Activated effector memory CD4-positive, alpha-beta T cell treated with Interleukin-2 at 50 U/mL for 16 hours (primary cell): Measurements from ENCODE around the gene AAGAB.

Experiments
- DNase-seq: peaks from one replicate; pipeline ENCODE4 v3.0.0-alpha.2; 2020

AAGAB gene

DNA sequence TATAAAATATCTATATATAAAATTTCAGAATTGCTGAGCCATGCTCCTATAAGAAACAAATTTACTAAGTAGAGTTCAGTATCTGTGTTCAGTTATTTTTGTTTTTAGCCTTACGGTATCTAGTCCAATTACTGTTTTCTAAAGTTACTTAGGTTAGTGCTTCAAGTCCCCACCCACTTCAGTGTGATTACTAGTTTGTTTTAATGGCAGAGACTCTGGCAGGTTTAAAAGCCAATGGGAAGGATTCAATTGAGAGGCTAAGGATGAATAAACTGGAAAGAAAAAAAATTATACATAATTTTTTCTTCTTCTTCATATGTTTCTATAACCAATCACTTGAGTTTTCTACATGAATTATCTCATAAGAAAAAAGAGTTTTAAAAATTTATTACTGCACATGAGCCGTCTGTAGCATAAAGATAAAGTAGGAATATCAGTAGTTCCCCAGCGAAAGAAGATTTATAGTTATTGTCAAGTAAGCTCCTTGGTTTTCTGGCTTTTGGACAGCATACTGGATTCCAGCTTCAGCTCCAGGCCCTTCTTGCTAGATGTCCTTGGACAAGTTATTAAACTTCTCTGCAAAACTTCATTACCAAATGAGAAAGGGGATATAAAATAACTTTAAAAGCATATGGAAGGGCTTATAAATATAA, 46.8 kb downstream of the AAGAB start:
- DNase-seq: no peak

DNA sequence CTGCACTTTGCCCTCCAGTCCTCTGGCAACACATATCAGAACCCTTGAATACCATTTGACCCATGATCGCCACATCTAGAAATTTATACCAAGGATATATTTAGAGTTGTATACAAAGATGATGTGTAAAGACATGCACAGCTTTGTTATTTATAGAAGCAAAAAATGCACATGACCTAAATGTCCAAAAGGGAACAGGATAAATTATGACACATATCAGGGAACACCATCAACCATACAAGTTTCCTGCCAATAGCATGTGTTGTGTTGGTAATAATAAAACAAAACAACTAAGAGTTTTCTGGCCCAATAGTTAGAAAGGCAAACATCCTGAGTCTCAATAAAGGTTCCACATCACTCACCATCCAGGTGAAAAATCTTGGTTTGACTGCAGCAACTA, 51.5 kb downstream of the AAGAB start:
- DNase-seq: no peak

DNA sequence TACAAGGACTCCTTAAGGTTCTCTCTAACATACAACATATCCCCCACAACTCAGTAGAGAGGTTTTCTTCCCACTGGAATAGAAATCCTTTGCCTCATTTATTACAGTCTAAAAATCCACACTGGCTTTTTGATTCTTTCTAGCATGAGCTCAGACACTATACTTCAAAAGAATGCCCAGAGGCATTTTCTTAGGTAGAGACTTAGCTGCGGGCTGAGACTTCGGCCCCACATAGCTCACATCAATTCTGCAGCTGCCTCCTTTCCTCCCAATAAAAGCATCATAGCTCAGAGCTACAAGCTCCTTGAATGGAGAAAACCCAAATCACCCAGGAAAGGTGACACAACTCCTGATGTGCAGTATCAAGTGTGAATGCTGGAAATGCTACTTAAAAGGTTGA, 52.4 kb downstream of the AAGAB start:
- no peak for DNase-seq

DNA sequence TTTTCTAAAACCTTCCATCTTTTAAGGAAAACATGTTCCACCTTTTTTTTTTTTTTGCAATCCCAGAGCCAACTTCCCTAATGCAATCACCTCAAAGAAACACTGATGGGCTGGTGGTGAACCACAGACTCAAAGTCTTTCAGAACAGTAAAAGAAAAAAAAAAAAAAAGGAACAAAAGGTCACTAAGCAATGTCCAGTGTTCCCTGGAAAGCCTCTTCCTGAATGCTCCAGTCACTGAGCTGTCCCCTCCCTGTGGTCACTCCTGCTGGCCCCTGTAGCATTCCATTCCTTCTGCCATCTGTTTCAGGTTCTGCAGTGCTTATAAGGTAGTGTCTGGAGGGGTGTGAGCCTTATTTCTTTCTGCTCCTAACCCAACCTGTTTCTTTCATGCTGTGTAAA, 53.3 kb downstream of the AAGAB start:
- no peak for DNase-seq

DNA sequence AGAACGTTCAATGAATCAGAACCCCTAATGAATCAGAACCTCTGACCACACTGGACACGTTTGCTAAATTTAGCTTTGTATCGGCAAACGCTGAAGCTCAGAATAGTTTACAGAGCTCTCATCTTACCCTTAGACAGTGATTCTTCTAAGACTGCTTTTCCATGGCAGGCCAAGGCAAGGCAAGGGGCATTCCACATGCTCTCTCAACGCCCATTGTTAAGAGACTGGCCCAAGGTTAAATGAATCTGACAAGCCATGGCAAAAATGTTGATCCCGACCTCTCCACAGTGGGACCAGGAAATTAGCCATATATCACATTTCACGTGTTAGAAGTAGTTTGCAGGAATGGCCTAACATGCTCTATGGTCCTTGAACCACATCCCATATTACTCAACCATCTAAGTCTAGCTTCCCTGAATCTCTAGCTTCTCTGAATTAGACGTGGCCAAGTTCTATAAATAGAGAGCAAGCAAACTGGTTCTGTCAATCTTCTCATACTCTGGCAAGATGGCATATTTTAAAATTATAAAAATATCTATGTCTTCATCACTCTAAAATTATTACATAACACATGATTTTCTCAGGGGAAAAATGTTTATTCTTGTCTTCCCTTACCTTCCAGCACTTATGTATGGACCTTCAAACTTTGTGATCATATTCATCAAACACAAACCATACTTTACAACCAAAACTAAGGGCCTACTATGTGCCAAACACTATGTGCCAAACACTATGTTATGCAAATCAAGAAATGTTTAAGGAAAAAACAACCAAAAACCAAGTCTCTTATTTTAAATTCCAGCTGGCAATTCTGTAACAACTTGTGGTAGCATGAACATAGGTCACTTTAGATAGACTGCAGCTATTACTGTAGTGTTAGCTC, 54.3 kb downstream of the AAGAB start:
- no peak for DNase-seq

DNA sequence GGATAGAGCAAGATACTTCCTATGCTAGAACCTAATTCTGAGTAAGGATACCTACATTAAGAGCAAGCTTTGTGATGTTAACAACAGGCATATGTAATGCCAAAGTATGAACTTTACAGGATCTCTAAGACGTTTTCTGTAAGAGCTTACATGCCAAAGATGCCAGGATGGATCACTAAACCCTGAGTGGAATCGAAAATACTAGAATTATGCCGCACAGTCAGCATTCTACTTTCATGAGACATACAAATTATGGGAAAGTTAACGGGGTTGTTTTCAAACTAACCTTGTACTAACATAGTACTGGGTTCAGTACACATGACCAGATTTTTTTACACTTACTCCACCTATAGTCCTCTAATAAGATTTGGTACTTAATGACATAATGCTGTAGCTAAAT, 55.1 kb downstream of the AAGAB start:
- DNase-seq: no peak

DNA sequence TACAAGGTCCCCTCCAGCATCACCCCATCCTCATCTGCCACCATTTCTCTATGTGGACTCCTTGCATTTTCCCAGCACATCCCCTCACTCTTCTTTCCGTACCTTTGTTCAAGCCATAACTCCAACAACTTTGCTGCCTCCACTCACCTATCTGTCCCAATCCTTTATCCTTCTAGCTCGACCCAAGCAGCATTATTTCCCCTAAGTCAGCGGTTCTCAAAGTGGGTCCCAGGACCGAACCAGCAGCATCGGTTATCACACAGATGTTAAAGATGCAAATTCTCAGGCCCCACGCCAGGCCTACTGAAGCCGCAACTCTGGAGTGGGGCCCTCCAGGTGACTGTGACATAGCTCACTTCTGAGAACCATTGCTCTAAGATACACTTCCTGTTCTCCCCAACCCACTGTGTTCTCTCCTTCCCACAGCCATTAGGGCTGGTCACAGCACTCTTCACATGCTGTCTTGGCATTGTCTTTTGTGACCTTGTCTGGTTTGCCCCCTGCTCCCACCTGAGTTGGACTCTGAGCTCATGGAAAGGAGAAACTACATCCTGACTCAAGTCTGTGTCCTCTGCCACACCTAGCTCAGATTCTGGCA, 56.2 kb downstream of the AAGAB start:
- DNase-seq: no peak

DNA sequence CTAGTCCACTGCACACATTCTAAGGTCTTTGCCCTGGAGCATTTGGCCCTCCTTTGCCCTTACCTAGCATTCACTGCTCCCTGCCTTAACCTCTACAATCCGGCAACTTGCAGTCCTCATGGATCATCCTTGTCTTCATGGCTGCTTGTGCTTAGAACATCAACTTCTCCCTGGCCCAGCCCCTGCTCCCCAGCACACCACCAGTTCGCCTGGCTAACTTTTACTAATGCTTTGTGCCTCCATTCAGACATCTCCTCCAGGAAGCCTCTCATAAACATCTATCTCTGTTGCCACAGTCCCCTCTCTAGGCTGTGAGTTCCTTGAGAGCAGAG, 57.1 kb downstream of the AAGAB start:
- DNase-seq: no peak

DNA sequence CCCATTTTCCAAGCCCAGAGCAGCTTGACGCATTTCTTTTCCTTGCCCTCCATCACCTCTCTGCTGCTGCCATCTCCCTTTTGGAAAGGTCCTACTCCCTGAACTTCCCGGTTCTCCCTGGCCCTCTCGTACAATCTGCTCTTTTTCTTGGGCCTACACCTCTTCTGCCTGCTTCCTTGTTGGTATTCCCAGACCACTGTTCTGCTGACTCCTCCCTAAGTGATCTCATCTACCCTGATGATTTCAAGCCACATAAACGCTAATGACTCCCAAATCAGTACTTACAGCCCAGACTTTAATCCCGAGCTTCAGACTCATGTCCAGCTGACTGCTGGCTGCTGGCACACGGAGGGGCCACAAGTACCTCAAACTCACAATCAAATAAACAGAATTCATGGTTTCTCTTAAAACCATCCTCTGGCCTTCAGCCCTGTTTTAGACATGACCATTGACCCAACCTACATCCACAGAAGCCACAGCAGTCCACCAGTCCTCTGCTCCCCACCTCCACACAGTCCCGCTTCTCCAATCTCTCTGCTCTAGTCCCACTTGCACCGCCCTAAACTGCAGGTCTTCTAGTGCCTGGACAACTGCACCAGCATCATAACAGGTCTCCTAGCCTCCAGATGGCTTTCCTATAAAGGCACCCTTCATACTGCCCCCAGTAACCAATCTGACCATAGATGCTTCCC, 57.6 kb downstream of the AAGAB start:
- DNase-seq: no peak

DNA sequence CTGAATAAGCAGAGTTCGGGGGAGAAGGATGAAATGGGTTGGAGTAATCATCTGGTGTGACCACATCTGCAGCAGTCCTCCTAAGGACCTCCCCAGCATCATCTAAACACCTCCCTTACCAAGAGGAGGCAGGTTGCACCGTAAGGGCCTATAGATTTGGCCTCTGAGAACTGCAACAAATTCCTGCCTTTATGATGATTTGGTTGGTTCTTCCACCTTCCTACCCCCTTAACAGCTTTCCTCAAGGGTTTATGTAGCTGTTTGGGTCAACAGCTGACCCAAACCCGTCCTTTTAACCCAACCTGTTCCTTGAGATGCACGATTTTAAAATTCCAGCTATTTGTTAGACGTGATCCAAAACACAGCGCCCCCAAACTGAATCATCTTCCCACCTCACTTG, 58.2 kb downstream of the AAGAB start:
- DNase-seq: no peak

DNA sequence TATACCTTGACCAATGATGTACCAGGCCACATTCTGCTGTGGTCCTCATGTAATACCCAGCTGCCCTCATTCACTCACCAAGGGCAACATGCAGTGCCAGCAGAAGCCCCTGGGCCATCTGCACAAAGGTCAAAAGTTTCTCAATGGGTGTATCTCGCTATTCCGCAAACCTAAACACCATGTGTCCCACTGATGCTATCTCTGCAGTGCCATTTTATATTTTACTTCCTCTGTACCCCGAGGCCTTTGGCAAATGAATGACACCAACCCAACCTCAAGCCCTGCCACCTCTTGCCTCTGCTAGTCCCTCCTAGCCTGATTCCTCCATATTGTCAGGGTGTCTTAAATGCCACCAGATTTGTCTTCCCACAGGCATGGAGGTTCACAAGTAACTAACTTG, 59.2 kb downstream of the AAGAB start:
- DNase-seq: no peak

DNA sequence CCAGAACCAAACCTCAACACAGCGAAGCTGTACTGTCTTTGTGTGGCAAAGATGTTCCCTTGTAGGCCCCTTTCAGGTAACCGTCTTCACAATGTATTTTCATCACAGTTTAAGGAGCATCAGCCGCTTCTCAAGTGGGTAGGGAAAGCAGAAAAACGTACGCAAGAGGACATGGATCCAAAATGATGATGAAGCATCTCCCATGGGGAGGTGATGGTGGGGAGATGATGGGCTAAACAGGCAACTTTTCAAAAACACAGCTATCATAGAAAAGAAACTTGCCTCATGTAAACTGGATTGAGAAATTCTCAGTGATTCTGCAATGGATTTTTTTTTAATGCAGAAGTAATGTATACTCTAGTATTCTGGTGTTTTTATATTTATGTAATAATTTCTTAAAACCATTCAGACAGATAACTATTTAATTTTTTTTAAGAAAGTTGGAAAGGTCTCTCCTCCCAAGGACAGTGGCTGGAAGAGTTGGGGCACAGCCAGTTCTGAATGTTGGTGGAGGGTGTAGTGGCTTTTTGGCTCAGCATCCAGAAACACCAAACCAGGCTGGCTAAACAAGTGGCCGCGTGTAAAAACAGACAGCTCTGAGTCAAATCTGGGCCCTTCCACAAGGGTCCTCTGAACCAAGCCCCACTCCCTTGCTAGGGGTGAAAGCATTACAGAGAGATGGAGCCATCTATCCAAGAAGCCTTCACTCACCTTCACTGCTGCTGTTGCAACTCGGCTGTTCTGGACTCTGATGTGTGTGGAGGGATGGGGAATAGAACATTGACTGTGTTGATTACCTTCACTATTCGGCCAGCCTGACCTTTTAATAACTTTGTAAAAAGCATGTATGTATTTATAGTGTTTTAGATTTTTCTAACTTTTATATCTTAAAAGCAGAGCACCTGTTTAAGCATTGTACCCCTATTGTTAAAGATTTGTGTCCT, 60.0 kb downstream of the AAGAB start:
- no peak for DNase-seq

DNA sequence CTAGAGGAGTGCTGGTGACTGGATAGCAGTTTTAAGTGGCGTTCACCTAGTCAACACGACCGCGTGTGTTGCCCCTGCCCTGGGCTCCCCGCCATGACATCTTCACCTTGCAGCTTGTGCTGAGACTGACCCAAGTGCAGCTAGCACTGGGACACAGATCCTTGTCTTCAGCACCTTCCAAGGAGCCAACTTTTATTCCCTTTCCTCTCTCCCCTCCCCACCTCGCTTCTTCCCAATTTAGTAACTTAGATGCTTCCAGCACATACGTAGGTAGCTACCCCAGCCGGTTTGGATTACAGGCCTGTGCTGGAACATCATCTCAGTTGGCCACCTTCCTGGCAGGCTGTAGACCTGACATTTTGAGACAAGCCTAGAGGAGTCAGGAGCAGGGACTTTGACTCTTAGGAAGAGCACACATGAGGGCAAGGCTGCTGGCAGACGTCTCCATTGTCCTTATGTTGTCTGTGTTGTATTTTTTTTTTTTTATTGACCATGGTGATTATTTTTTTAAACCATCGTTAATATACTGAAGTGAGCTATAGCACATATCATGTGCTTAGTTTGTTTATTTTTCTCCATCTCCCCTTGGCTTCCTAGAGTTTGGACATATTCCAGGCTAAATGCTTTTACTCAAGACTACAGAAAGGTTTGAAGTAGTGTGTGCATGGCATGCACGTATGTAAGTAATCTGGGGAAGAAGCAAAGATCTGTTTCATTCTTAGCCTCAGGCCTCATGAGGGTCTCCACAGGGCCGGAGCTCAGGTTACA, 61.1 kb downstream of the AAGAB start:
- no peak for DNase-seq

DNA sequence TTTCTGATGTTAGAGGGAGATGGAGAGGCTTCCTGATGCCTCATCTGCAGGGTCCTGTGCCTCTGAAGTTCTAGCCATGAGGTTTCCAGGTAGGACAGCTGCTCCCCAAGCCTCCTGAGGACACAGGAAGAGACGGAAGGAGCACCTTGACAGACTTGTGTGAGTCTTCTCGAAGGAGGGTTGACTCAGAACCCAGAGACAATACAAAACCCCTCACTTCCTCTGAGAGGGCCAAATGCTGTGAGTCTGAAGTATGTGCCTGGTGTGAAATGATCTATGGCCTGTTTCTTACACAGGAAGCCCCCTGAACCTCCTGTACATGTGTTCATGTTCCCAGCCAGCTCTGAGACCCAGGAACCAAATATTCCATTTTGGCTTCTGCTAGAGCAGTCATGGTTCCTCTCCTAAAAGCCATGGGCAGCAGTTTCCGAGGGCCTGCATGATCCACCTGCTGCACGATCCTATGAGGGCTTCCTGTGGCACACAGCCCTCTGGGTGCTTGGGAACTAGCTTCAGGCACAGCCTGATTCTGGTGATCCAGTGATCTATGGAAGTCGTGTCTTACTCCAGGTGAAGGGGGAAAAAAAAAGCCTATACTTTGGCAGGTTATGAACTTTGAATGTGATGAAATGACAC, 62.2 kb downstream of the AAGAB start:
- no peak for DNase-seq

DNA sequence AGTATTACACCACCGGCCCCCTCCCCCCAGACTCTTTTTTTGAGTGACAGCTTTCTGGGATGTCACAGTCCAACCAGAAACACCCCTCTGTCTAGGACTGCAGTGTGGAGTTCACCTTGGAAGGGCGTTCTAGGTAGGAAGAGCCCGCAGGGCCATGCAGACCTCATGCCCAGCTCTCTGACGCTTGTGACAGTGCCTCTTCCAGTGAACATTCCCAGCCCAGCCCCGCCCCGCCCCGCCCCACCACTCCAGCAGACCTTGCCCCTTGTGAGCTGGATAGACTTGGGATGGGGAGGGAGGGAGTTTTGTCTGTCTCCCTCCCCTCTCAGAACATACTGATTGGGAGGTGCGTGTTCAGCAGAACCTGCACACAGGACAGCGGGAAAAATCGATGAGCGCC, 63.6 kb downstream of the AAGAB start:
- DNase-seq: no peak

DNA sequence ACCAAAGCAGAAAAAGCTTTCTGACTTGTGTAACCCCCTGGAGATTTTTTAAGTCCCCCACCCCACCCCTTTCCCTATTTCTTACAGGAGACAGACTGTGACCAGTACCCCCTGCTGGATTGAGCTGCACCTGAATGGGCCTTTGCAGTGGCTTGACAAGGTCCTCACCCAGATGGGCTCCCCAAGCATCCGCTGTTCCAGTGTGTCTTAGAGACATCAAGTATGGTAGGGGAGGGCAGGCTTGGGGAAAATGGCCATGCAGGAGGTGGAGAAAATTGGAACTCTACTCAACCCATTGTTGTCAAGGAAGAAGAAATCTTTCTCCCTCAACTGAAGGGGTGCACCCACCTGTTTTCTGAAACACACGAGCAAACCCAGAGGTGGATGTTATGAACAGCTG, 64.1 kb downstream of the AAGAB start:
- DNase-seq: no peak

DNA sequence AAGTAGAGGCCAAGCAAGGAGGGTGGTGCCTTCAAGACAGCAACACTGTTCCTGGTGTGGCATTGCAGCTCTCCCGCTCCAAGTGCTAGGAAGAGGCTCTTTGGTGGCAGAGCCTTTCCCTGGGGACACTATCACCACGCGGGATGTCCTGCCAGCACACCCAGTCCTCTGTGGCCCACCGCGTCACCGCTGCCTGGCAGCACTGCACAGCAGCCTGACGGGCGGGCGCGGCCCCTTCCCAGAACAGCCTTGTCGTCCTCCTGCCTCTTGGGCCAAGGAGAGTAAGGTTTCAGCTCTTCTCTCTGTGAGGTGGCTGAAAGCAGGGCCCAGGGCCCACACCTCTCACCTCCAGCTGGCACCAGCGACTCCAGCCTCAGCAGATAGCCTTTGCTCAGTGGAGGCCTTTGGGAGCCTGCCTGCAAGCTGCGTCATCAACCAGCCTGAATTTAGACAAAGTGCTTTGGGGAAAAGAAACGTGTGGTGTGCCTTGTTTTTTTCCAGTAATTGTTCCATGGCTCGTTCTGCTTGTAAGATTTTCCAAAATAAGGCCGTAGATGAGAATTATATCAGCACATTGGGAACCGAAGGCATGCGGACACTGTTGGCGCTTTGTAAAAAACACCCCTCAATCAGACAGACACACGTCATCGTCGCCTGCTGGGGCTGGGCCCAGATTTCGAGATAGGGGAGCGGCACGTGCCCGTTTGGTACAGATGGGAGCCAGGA, 65.0 kb downstream of the AAGAB start:
- no peak for DNase-seq

DNA sequence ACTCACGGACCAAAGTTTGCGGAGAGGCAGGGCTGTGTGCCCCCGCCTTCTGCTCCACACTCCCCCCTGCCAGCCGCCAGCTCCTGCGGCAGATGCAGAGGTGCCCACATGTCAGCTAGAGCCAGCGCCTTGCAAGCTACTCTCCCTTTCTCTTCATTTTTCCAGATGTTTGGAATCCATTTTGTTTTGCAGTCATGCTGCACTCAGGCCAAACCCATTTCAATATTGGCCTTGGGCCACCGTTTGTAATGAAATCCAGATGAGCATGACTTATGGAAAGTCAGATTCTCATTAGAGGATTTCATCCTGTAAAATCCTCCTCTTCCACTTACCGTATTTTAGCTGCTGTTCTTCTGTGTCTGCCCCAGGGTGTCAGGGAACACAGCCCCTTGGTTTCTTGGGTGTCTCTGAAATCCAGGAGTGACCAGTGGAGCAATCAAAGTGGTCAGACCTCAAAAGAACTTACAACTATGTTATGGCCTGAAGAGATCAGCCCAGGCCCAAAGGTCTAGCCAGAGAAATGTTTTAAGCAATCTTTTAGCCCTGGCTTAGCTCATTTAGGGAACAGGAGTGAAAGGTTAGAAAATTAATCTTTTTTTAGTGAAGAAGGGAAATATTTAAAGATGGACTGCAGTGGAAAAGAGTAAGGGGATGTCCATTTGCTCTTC, 65.8 kb downstream of the AAGAB start:
- no peak for DNase-seq

DNA sequence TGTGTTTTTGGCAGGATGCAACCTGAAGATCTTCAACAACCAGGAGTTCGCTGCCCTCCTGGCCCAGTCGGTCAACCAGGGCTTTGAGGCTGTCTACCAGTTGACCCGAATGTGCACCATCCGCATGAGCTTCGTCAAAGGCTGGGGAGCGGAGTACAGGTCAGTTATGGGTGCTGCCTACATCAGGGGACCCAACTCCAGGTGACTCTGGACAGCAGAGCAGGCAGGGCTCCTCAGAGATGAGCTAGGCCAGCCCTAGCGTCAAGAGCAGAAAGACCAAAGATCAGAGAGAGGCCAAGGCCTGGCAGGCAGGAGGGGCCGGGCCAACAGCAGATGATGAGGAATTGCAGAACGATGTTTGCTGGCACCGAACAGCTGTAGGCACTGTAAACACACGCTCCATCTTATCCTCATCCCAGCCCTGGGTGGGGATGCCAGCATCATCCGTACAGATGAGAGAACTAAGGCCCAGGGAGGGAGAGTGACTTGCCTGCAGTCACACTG, 67.1 kb downstream of the AAGAB start:
- DNase-seq: no peak

DNA sequence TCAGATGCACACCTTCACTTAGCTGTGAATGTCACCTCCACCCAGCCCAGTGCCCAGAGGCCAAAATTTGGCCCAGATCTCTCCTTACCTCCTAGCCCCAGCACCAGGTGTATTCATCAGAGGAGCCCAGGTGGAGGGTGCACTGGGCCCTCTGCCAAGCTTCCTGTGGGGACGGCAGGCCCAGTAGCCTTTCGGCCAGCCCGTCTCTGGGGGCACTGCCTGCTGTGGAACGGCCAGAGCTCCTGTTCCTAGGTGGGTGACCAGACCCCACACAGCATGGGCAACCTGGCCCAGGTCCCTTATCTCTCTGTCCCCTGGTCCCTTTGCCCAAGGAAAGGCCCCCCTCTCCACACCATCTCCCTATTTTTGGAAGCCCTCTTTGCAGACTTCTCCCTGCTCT, 67.8 kb downstream of the AAGAB start:
- no peak for DNase-seq
